ENCODE data around the gene ARHGEF19. TPM values are rescaled to one million over a fixed set of nuclear protein-coding genes. Genes with fewer than 3 reads are reported as not detected.

The ARHGEF19 gene
- total and polyA plus RNA-seq, 9 of the 15 experiments (the other 6 are each of a cell fraction or from before 2014, with no cell fraction given) = 0.73 to 21.0 (median 5.2) TPM

DNA sequence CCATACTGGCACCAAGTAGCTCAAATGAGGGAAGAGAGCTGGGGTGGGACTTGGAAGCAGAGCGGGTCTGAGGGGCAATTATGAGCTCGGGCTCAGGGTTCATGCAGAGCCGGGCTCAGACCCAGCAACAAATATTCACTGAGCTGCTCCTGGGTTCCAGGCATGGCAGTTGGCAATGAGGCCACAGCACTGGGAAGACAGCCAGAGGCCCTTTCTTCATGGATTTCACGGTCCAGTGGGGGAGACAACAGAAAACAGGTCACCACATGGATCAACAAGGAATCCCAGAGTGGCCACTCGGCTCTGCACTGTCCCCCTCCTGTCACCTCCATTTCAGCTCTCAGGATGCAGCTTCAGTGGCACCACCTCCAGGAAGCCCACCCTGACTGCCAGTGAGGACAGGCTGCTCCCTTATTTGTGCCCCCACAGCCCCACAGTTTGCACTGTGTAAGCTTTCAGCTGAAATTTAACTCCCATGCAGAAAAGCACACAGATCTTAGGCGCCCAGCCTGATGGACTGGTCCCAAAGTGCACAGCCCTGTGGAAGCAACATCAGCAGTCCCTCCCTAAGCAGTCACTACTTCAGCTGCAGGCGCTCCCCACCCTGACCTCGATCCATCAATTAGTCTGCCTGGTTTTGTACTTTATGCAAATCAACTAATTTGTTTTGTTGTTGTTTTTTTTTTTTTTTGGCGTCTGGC, 22.4 kb downstream of the ARHGEF19 start (continued):
- TF ChIP-seq RBBP5 (IDR thresholded peaks at IDR 0.05; ENCODE audit: borderline replicate concordance, insufficient read depth, low read length, poor library complexity, severe bottlenecking) (no peak), CTCF (IDR thresholded peaks at IDR 0.05 in 2 of 3, conservative IDR thresholded peaks at IDR 0.05 in 1 of 3; ENCODE audit: insufficient read depth in 2 of 3, low read depth in 1 of 3, low read length in 3 of 3) (no peak), SMARCA4 (IDR thresholded peaks at IDR 0.05) (no peak), ZNF436 (CRISPR knock-in tag; IDR thresholded peaks at IDR 0.05) (peak; percentile 85), TBP (optimal IDR thresholded peaks at IDR 0.05; ENCODE audit: low read depth, low read length) (no peak), USF2 (CRISPR knock-in tag; IDR thresholded peaks at IDR 0.05) (no peak), MEF2A (IDR thresholded peaks at IDR 0.05; ENCODE audit: control insufficient read depth, low read depth, low read length) (no peak), BCL6 (CRISPR knock-in tag; IDR thresholded peaks at IDR 0.05) (no peak), GTF3C2 (IDR thresholded peaks at IDR 0.05; ENCODE audit: borderline replicate concordance, extremely low read depth, insufficient read length) (peak; percentile 63)
- TF ChIP-seq, protein P1, sequence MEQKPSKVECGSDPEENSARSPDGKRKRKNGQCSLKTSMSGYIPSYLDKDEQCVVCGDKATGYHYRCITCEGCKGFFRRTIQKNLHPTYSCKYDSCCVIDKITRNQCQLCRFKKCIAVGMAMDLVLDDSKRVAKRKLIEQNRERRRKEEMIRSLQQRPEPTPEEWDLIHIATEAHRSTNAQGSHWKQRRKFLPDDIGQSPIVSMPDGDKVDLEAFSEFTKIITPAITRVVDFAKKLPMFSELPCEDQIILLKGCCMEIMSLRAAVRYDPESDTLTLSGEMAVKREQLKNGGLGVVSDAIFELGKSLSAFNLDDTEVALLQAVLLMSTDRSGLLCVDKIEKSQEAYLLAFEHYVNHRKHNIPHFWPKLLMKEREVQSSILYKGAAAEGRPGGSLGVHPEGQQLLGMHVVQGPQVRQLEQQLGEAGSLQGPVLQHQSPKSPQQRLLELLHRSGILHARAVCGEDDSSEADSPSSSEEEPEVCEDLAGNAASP (IDR thresholded peaks at IDR 0.05) = no peak
- TF ChIP-seq, protein P2, sequence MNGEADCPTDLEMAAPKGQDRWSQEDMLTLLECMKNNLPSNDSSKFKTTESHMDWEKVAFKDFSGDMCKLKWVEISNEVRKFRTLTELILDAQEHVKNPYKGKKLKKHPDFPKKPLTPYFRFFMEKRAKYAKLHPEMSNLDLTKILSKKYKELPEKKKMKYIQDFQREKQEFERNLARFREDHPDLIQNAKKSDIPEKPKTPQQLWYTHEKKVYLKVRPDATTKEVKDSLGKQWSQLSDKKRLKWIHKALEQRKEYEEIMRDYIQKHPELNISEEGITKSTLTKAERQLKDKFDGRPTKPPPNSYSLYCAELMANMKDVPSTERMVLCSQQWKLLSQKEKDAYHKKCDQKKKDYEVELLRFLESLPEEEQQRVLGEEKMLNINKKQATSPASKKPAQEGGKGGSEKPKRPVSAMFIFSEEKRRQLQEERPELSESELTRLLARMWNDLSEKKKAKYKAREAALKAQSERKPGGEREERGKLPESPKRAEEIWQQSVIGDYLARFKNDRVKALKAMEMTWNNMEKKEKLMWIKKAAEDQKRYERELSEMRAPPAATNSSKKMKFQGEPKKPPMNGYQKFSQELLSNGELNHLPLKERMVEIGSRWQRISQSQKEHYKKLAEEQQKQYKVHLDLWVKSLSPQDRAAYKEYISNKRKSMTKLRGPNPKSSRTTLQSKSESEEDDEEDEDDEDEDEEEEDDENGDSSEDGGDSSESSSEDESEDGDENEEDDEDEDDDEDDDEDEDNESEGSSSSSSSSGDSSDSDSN (IDR thresholded peaks at IDR 0.05; ENCODE audit: borderline replicate concordance in 1 of 2, low read depth in 2 of 2, low read length in 2 of 2) = no peak

Measured in K562 (cell line).